Upper lobe of left lung (tissue), 4 donors: ENCODE measurements around the gene SUCO.

ENCODE experiments used
- POLR2AphosphoS5 ChIP-seq, 2 donors: sonication (generic); formaldehyde crosslinking; IDR thresholded peaks; one replicate each; pipeline ENCODE4 v1.5.1; 2017; ENCODE audit warnings: antibody characterized with exemption in 2 of 2
- TF ChIP-seq, protein P1 (sequence below), 6 experiments: fragments of 450-650 bp in 4 of 6; fragments of 200-600 bp in 2 of 6; sonication (generic) in 2 of 6; IDR thresholded peaks; one replicate each; pipeline ENCODE4 v1.5.1; 2016 to 2019; ENCODE audit warnings: antibody characterized with exemption in 6 of 6

DNA sequence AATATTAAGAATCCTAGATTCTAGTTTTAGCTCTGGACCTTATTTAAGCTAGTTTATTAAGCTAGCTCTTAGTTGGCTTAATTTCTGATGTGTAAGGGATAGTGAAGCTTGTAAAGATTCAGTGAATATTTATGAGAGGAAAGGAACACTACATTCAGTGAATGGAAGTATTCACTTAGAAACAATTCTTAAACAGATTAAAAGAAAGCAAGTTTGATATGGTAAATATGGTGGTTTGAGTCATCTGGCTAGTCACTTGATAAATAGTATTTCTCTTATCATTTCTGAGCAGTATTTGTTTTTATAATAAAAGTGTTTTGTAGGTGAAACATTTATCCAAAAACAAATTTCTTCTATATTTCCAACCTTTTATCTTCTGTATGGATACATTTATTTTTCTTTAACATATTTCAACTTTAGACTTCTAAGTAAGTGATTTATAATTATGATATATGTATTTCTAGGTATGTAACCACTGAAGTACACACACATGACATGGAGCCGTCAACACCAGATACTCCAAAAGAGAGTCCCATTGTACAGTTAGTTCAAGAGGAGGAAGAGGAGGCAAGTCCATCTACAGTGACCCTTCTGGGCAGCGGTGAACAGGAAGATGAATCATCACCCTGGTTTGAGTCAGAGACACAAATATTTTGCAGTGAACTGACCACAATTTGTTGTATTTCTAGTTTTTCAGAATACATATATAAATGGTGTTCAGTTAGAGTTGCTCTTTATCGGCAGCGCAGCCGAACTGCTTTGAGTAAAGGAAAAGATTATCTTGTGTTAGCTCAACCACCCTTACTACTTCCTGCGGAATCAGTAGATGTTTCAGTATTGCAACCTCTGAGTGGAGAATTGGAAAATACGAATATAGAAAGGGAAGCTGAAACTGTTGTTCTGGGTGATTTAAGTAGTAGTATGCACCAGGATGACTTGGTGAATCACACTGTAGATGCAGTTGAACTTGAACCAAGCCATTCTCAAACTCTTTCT lies 55.6 kb downstream of the SUCO start:
- TF ChIP-seq, protein P1, sequence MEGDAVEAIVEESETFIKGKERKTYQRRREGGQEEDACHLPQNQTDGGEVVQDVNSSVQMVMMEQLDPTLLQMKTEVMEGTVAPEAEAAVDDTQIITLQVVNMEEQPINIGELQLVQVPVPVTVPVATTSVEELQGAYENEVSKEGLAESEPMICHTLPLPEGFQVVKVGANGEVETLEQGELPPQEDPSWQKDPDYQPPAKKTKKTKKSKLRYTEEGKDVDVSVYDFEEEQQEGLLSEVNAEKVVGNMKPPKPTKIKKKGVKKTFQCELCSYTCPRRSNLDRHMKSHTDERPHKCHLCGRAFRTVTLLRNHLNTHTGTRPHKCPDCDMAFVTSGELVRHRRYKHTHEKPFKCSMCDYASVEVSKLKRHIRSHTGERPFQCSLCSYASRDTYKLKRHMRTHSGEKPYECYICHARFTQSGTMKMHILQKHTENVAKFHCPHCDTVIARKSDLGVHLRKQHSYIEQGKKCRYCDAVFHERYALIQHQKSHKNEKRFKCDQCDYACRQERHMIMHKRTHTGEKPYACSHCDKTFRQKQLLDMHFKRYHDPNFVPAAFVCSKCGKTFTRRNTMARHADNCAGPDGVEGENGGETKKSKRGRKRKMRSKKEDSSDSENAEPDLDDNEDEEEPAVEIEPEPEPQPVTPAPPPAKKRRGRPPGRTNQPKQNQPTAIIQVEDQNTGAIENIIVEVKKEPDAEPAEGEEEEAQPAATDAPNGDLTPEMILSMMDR (IDR thresholded peaks at IDR 0.05), result no peak
- no peak for TF ChIP-seq POLR2AphosphoS5 (IDR thresholded peaks at IDR 0.05)
